SK-N-SH treated with all-trans-retinoic acid at 6 μM for 48 hours (cell line): ENCODE results near the gene SGMS2.

Experiments used
- BACH2 ChIP-seq: fragments of 250-450 bp; sonication (Bioruptor Pico); IDR thresholded peaks from 2 replicates; pipeline ENCODE4 v1.9.0; 2021; ENCODE audit warnings: mild to moderate bottlenecking, borderline replicate concordance
- CREB5 ChIP-seq: fragments of 250-450 bp; sonication (Bioruptor Pico); IDR thresholded peaks from 2 replicates; pipeline ENCODE4 v1.5.1; 2020; ENCODE audit warnings: low read depth, mild to moderate bottlenecking, moderate library complexity
- CSDC2 ChIP-seq: fragments of 250-450 bp; sonication (Bioruptor Pico); IDR thresholded peaks from 2 replicates; pipeline ENCODE4 v1.5.0; 2020; ENCODE audit warnings: mild to moderate bottlenecking, moderate library complexity
- OSR1 ChIP-seq: fragments of 250-450 bp; sonication (Bioruptor Pico); IDR thresholded peaks from 2 replicates; pipeline ENCODE4 v1.8.0; 2022; ENCODE audit warnings: moderate library complexity, mild to moderate bottlenecking, inconsistent platforms
- PATZ1 ChIP-seq: fragments of 250-450 bp; sonication (Bioruptor Pico); IDR thresholded peaks from 2 replicates; pipeline ENCODE4 v1.8.0; 2020; ENCODE audit warnings: mild to moderate bottlenecking, moderate library complexity, borderline replicate concordance
- PPARA ChIP-seq: fragments of 250-450 bp; sonication (Bioruptor Pico); IDR thresholded peaks from 2 replicates; pipeline ENCODE4 v1.5.0; 2020; ENCODE audit warnings: mild to moderate bottlenecking, borderline replicate concordance
- TCF4 ChIP-seq: fragments of 250-450 bp; sonication (Bioruptor Pico); IDR thresholded peaks from 2 replicates; pipeline ENCODE4 v1.8.0; 2021; ENCODE audit warnings: mild to moderate bottlenecking, moderate library complexity, borderline replicate concordance
- TOX ChIP-seq: fragments of 250-450 bp; sonication (Bioruptor Pico); IDR thresholded peaks from 2 replicates; pipeline ENCODE4 v1.8.0; 2021; ENCODE audit warnings: mild to moderate bottlenecking, moderate library complexity, borderline replicate concordance
- ZFP3 ChIP-seq: fragments of 250-450 bp; sonication (Bioruptor Pico); IDR thresholded peaks from 2 replicates; pipeline ENCODE4 v1.5.0; 2020; ENCODE audit warnings: mild to moderate bottlenecking, moderate library complexity
- ZFP30 ChIP-seq: fragments of 450-650 bp; formaldehyde crosslinking; IDR thresholded peaks from 2 replicates; pipeline ENCODE4 v1.5.0; 2022; ENCODE audit warnings: mild to moderate bottlenecking, moderate library complexity
- ZNF70 ChIP-seq: fragments of 450-650 bp; formaldehyde crosslinking; IDR thresholded peaks from 2 replicates; pipeline ENCODE4 v1.5.0; 2020; ENCODE audit warnings: mild to moderate bottlenecking, moderate library complexity
- TF ChIP-seq, protein P1 (sequence below): fragments of 250-450 bp; sonication (Bioruptor Pico); IDR thresholded peaks from 2 replicates; pipeline ENCODE4 v1.5.1; 2021; ENCODE audit warnings: mild to moderate bottlenecking, moderate library complexity

GRCh38 chr4:107801766-107802211 is 22.9 kb upstream of the SGMS2 start:
- TF ChIP-seq CSDC2 = no peak
- TF ChIP-seq CREB5 (CRISPR knock-in tag) = no peak
- TF ChIP-seq ZFP3 (CRISPR knock-in tag) = no peak
- TF ChIP-seq ZFP30 (CRISPR knock-in tag) = no peak
- no peak for TF ChIP-seq TOX (CRISPR knock-in tag)
- TF ChIP-seq PATZ1 (CRISPR knock-in tag) = no peak
- no peak for TF ChIP-seq TCF4
- TF ChIP-seq ZNF70 (CRISPR knock-in tag) = no peak
- no peak for TF ChIP-seq PPARA (CRISPR knock-in tag)
- TF ChIP-seq OSR1 = no peak
- TF ChIP-seq BACH2 (CRISPR knock-in tag) = no peak
- TF ChIP-seq, protein P1, sequence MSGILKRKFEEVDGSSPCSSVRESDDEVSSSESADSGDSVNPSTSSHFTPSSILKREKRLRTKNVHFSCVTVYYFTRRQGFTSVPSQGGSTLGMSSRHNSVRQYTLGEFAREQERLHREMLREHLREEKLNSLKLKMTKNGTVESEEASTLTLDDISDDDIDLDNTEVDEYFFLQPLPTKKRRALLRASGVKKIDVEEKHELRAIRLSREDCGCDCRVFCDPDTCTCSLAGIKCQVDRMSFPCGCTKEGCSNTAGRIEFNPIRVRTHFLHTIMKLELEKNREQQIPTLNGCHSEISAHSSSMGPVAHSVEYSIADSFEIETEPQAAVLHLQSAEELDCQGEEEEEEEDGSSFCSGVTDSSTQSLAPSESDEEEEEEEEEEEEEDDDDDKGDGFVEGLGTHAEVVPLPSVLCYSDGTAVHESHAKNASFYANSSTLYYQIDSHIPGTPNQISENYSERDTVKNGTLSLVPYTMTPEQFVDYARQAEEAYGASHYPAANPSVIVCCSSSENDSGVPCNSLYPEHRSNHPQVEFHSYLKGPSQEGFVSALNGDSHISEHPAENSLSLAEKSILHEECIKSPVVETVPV = no peak
